Astrocyte of the spinal cord (primary cell): ENCODE measurements around the gene ZNF692.

Experiments used
- DNase-seq: peaks from one replicate; pipeline ENCODE4 v3.0.0; 2011; ENCODE audit warnings: low read depth, low spot score
- H3K4me3 ChIP-seq: 2 replicates; pipeline ENCODE4 v1.5.1; 2011; ENCODE audit warnings: low read depth, mild to moderate bottlenecking, low read length, moderate library complexity
- CTCF ChIP-seq: IDR thresholded peaks from 2 replicates; pipeline ENCODE4 v1.5.1; 2012; ENCODE audit warnings: low read depth, mild to moderate bottlenecking, low read length, inconsistent platforms
- in situ Hi-C: cut with HindIII; loops from 2 replicates; pipeline ENCODE4 v1.10.0; 2017; ENCODE audit warnings: low sequenced_read_pairs

The ZNF692 gene

DNA sequence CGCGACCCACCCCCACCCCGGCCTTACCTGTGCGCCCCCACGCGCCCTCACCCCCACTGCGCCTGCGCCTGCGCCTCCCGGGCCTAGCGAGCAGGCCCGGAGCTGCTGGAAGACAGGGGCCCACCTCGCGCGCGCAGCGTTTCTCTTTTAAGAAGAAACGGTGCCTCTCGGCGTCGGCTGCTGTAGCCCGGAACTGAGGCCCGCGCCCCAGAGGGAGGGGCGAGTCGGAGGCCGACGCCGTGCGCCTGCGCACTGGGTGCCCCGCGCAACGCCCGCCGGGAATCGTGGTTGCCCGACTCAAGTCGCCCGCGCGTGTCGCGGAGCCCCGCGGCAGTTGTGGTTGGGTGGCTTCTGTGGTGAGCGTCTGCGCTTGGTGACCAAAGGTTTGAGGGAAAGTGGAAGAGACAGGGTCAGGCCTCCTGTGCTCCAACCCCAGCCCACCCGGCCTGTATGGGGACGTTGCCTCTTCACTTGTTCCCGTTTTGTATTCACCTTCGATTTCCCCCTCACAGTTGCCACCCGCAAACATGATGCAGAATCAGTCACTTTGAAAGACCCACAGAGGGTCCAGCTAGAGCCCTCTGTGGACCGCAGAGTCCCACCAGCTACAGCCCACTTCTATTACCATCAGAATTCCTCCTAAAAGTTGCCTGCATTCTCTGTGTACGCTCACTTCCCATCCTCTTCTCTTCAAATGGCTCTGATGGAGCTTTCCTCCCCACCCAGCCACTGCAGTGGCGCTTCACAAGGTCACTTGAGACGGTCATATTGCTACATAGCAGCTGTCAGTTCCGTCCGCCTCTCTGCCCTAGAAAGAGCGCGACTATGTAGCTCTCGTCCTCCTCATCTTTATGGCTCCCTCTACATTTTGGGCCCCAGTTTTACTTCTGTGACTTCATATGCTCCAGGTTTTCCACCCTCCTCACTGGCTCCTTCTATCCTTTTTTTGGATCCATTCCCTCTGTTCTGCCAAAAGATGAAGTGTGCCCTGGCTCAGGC is at the start of gene ZNF692:
Gene ZNF692, minus strand, starts transcription at position 195 of the 999 bp plus-strand sequence. CDS start 776 bp downstream, outside the sequence.
- peak; percentile 98 for DNase-seq
- peak within 1 kb of the TSS; percentile 73 for H3K4me3 ChIP-seq
- in situ Hi-C loops, result no loop called here

DNA sequence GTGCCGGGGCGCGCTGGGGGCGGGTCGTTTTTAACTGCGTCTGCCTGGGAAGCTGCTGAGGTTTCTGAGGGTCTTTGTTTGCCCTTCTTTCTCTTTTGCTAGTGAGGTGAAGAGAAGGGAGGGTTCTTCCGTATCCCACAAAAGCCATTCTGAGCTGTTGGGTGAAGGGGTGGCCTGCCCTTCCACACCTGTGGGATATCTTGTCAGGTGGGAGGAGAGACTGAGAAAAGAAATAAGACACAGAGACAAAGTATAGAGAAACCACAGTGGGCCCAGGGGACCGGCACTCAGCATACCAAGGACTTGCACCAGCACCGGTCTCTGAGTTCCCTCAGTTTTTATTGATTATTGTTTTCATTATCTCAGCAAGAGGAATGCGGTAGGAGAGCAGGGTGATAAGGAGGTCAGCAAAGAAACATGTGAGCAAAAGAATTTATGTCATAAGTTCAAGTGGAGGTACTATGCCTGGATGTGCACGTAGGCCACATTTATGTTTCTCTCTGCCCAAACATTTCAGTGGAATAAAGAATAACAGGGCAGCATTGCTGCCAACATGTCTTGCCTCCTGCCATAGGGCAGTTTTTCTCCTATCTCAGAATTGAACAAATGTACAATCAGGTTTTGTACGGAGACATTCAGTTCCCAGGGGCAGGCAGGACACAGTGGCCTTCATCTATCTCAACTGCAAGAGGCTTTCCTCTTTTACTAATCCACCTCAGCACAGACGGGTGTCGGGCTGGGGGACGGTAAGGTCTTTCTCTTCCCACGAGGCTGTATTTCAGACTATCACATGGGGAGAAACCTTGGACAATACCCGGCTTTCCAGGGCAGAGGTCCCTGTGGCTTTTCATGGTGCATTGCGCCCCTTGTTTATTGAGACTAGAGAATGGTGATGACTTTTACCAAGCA is 48.1 kb upstream of the ZNF692 start:
- no peak for DNase-seq
- H3K4me3 ChIP-seq, result peak overlapping the region; percentile 65
- in situ Hi-C loops, result no loop called here
- TF ChIP-seq CTCF, result no peak

More for the DNA sequence above, at the start of gene ZNF692:
- TF ChIP-seq CTCF, result no peak

DNA sequence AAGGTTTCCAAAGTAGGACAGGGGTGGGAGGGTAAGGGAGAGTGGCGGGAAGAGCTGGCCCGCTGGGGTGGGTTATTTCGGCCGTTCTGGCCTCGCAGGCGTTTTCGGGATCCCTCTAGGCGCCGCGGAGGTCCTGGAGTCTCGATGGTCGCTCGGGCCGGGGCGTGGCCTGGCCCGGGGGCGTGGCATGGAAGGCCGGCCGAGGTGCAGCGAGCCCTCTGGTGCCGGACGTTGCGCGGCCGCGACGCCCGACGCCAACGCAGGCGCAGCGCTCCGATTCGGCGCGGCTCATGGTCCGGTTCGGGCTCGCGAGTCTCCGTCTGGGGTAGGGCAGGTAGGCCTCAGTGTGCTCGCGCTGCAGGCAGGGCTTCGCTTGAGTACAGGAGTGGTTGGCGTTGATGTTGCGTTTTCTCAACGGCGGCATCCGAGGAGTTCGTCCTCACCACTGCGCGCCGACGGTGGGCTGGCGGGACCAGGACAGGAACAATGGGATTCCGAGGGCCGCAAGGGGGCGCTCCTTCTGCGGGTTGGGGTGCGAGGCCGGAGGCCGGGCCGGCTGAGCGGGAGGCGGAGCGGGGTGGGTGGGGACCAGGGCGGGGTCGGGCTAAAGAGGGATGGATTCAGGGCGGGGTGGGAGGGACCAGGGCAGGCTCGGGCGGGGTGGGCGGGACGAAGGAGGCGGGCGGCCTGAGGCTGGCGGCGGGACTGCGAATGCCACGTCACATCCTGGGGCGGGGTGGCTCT is 47.3 kb upstream of the ZNF692 start, which contains the start of gene PGBD2:
Gene PGBD2, plus strand, starts transcription at position 227 of the 744 bp plus-strand sequence. CDS start 7,628 bp downstream, outside the sequence.
- in situ Hi-C loops, result no loop called here
- H3K4me3 ChIP-seq, result peak within 1 kb of the TSS; percentile 71
- peak; percentile 71 for TF ChIP-seq CTCF
- peak; percentile 92 for DNase-seq

GRCh38 chr1:248905662-248906008 is 46.8 kb upstream of the ZNF692 start:
- in situ Hi-C loops, result no loop called here
- no peak for DNase-seq
- TF ChIP-seq CTCF, result no peak
- peak overlapping the region; percentile 71 for H3K4me3 ChIP-seq

- no peak for TF ChIP-seq CTCF
- no peak overlapping the region for H3K4me3 ChIP-seq
- no peak for DNase-seq
- in situ Hi-C loops, result no loop called here
Observed at GRCh38 chr1:248904437-248905216, 45.7 kb upstream of the ZNF692 start.
